Measurements from ENCODE around the gene MRPL48.

DNA sequence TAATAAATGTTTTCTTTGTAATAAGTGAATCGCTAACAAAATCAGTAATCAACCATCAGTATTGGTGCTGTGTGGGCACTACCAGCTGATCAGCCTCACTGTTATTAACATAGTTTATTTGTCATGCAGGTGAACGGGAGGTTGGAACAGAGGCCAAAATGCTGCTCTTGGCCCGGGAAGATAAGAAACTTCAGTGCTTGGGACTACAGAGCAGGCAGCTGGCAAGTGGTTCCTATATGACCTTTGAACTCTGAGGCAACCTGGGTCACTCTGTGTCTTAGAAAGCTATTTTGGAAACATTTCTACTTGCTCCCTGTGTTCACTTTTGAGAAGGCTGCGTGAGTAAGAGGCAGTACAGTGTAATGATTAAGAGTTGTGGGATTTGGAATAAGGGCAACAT is 126.6 kb downstream of the MRPL48 start:
- TF ChIP-seq, protein P1, sequence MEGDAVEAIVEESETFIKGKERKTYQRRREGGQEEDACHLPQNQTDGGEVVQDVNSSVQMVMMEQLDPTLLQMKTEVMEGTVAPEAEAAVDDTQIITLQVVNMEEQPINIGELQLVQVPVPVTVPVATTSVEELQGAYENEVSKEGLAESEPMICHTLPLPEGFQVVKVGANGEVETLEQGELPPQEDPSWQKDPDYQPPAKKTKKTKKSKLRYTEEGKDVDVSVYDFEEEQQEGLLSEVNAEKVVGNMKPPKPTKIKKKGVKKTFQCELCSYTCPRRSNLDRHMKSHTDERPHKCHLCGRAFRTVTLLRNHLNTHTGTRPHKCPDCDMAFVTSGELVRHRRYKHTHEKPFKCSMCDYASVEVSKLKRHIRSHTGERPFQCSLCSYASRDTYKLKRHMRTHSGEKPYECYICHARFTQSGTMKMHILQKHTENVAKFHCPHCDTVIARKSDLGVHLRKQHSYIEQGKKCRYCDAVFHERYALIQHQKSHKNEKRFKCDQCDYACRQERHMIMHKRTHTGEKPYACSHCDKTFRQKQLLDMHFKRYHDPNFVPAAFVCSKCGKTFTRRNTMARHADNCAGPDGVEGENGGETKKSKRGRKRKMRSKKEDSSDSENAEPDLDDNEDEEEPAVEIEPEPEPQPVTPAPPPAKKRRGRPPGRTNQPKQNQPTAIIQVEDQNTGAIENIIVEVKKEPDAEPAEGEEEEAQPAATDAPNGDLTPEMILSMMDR (IDR thresholded peaks at IDR 0.05), result no peak
- TF ChIP-seq EZH2phosphoT487 (IDR thresholded peaks at IDR 0.05), result no peak
